ENCODE results near the gene STARD9. TPM values are rescaled to one million over a fixed set of nuclear protein-coding genes. Genes with fewer than 3 reads are reported as not detected.

Gene STARD9
- polyA plus RNA-seq, 1 of the 3 experiments (the other 2 are of a cell fraction), result 2.1 TPM

GRCh38 chr15:42549741-42550392, 25.5 kb upstream of the STARD9 start:
- Histone ChIP-seq H3K9me2 (no peaks in the 10 kb centered on the region), H3K36me3 (replicated peaks in 1 of 2; ENCODE audit: control insufficient read depth in 1 of 2, insufficient read depth in 2 of 2, low read length in 1 of 2) (peaks cover 3 to 11% of the 10 kb centered on the region in 2 experiments), H3F3A (replicated peaks; ENCODE audit: insufficient read depth) (peaks cover 4% of the 10 kb centered on the region), H3K27me3 (ENCODE audit: insufficient read depth) (no peaks in the 10 kb centered on the region), H3K27ac (ENCODE audit: low read depth in 2 of 2, low read length in 1 of 2) (no peak overlapping the region), H3K4me2 (peak overlapping the region; percentile 84), H4K20me1 (ENCODE audit: insufficient read depth) (no peaks in the 10 kb centered on the region), H3K79me2 (ENCODE audit: insufficient read depth) (peaks cover 87% of the 10 kb centered on the region), H3K4me1 (ENCODE audit: control insufficient read depth in 1 of 2, insufficient read depth in 2 of 2, low read depth in 1 of 2, low read length in 1 of 2) (peaks cover 11 to 14% of the 10 kb centered on the region in 2 experiments; a peak in 3 of 4 replicates), H3K9me3 (no peaks in the 10 kb centered on the region), H3K9ac (peak overlapping the region; percentile 97; the same call in 1 of the 2 replicates), H3K4me3 (ENCODE audit: low read depth in 2 of 2, low read length in 1 of 2) (peak overlapping the region; percentile 49 to 91), H2AFZ (ENCODE audit: low read depth) (no peak overlapping the region; the same call in 1 of the 2 replicates)
- 72% methylated on average over 12 of the region's 12 CpGs for WGBS (ENCODE audit: low lambda C conversion rate)
- ChIA-PET CTCF (interaction anchor here (1.5 kb wide), 2 partner anchors 102 to 407 kb away, joined by 3 to 4 read pairs; no protein-coding TSS in a partner anchor), POLR2A (no interaction called here)
- TF ChIP-seq NRF1 (IDR thresholded peaks at IDR 0.05; ENCODE audit: low read depth, low read length), result no peak
- no peak for TF ChIP-seq SMC3 (IDR thresholded peaks at IDR 0.05; ENCODE audit: low read depth, low read length)
- TF ChIP-seq RCOR1 (IDR thresholded peaks at IDR 0.05; ENCODE audit: low read length), result no peak
- TF ChIP-seq FOXM1 (IDR thresholded peaks at IDR 0.05; ENCODE audit: low read depth), result no peak
- TF ChIP-seq RAD21 (IDR thresholded peaks at IDR 0.05; ENCODE audit: low read length), result no peak
- no peak for TF ChIP-seq ELF1 (IDR thresholded peaks at IDR 0.05)
- DNase-seq, result no peak

DNA sequence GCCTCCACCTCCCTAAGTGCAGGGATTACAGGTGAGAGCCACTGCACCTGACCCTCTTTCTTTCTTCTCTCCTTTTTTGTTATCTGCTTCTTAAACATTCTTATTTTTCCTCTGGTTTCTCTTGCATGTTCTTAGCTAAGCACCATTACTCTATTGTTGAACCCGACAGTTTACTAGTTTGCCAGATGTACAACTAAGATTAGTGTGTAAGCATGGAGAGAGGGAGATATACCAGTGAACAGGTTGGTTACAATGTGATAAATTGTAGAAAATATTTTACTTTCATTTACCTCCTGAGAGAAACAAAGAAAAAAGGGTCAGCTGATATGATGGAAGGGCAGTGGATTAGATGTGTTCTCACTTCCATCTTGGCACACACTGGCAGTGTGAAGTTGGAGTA, 21.9 kb upstream of the STARD9 start:
- Histone ChIP-seq H3K4me1 (ENCODE audit: control insufficient read depth in 1 of 2, insufficient read depth in 2 of 2, low read depth in 1 of 2, low read length in 1 of 2) (peaks cover 3 to 5% of the 10 kb centered on the region in 2 experiments; a peak in 2 of 4 replicates), H3K9me3 (no peaks in the 10 kb centered on the region), H3K27me3 (ENCODE audit: insufficient read depth) (no peaks in the 10 kb centered on the region), H2AFZ (ENCODE audit: low read depth) (no peak overlapping the region), H3K79me2 (ENCODE audit: insufficient read depth) (peaks cover 88% of the 10 kb centered on the region), H3K4me2 (no peak overlapping the region), H3K27ac (ENCODE audit: low read depth in 2 of 2, low read length in 1 of 2) (no peak overlapping the region), H3K9me2 (no peaks in the 10 kb centered on the region), H3K9ac (no peak overlapping the region), H4K20me1 (ENCODE audit: insufficient read depth) (no peaks in the 10 kb centered on the region), H3K4me3 (ENCODE audit: low read depth in 2 of 2, low read length in 1 of 2) (no peak overlapping the region), H3F3A (replicated peaks; ENCODE audit: insufficient read depth) (peaks cover 10% of the 10 kb centered on the region), H3K36me3 (replicated peaks in 1 of 2; ENCODE audit: control insufficient read depth in 1 of 2, insufficient read depth in 2 of 2, low read length in 1 of 2) (peaks cover 0 to 11% of the 10 kb centered on the region in 2 experiments)
- ChIA-PET POLR2A (no interaction called here), CTCF (interaction anchor here (0.6 kb wide), 1 partner anchor 116 kb away, joined by 3 read pairs; no protein-coding TSS in a partner anchor)
- no peak for DNase-seq
- 97% methylated on average over 1 of the region's 1 CpG for WGBS (ENCODE audit: low lambda C conversion rate)
- TF ChIP-seq TCF12 (IDR thresholded peaks at IDR 0.05) (no peak), POLR2AphosphoS5 (IDR thresholded peaks at IDR 0.05; ENCODE audit: low read depth, low read length) (no peak), SIN3A (IDR thresholded peaks at IDR 0.05; ENCODE audit: borderline replicate concordance, low read depth, low read length) (no peak), GABPA (IDR thresholded peaks at IDR 0.05; ENCODE audit: low read depth) (no peak), ZBTB33 (IDR thresholded peaks at IDR 0.05; ENCODE audit: borderline replicate concordance, low read depth) (no peak), EZH2phosphoT487 (IDR thresholded peaks at IDR 0.05; ENCODE audit: borderline replicate concordance, low read depth) (no peak), REST (IDR thresholded peaks at IDR 0.05; ENCODE audit: low read depth, low read length) (no peak), RAD21 (IDR thresholded peaks at IDR 0.05; ENCODE audit: low read length) (no peak), RCOR1 (IDR thresholded peaks at IDR 0.05; ENCODE audit: low read length) (no peak), USF2 (IDR thresholded peaks at IDR 0.05; ENCODE audit: borderline replicate concordance, low read depth, low read length) (no peak), TAF1 (IDR thresholded peaks at IDR 0.05; ENCODE audit: borderline replicate concordance, low read depth, low read length) (no peak), TEAD4 (IDR thresholded peaks at IDR 0.05; ENCODE audit: borderline replicate concordance, insufficient read depth) (no peak)
- TF ChIP-seq, protein P1, sequence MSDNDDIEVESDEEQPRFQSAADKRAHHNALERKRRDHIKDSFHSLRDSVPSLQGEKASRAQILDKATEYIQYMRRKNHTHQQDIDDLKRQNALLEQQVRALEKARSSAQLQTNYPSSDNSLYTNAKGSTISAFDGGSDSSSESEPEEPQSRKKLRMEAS (IDR thresholded peaks at IDR 0.05; ENCODE audit: low read depth), result no peak
